ENCODE data around the gene TMEM212.

Gene TMEM212

GRCh38 chr3:171879472-171879871, 36.3 kb downstream of the TMEM212 start:
- Histone ChIP-seq H3K36me3 (no peaks in the 10 kb centered on the region), H3K27me3 (no peaks in the 10 kb centered on the region), H3K27ac (no peak overlapping the region), H3K9me3 (no peaks in the 10 kb centered on the region), H3K4me1 (peaks cover 0 to 47% (median 27%) of the 10 kb centered on the region in 4 donors), H3K4me3 (no peak overlapping the region)
- intact Hi-C loops (cut with DNase I; ENCODE audit: low total_unique reads): no loop called here
- TF ChIP-seq, protein P1, sequence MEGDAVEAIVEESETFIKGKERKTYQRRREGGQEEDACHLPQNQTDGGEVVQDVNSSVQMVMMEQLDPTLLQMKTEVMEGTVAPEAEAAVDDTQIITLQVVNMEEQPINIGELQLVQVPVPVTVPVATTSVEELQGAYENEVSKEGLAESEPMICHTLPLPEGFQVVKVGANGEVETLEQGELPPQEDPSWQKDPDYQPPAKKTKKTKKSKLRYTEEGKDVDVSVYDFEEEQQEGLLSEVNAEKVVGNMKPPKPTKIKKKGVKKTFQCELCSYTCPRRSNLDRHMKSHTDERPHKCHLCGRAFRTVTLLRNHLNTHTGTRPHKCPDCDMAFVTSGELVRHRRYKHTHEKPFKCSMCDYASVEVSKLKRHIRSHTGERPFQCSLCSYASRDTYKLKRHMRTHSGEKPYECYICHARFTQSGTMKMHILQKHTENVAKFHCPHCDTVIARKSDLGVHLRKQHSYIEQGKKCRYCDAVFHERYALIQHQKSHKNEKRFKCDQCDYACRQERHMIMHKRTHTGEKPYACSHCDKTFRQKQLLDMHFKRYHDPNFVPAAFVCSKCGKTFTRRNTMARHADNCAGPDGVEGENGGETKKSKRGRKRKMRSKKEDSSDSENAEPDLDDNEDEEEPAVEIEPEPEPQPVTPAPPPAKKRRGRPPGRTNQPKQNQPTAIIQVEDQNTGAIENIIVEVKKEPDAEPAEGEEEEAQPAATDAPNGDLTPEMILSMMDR (IDR thresholded peaks at IDR 0.05): no peak
- no peak for DNase-seq

DNA sequence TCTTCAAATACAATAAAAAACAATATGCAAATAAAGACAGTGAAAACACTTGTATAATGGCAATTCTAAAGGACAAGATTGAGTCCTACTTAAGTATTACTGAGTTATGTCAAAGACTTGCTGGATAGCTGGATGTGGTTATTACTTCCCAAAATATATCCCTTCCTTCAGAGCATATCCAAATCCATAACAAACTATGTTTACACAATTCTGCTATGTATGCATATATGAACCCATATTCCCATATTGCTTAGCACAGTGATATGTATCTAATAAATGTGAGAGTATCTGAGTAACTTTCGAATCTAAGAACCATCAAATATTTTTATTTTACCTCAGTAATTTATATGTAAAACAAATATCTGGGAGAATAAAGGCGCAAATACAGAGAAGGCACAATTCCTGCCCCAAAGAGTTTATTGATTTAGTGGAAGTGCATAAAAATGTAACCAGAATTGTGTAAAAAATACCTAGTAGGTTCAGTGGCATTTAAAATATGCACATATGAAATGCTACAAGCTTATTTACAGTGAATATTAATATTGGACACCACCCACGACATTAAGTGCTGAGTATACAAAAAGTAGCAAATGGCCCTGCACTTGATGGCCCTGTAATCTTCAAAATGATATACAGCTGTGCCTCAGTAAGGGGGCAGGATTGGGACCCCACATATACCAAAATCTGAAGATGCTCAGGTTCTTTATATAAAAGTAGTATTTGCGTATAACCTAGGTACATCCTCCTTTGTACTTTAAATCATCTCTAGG, 37.1 kb downstream of the TMEM212 start:
- TF ChIP-seq, protein P1 (IDR thresholded peaks at IDR 0.05): no peak
- no peak overlapping the region for H3K4me3 ChIP-seq
- H3K27me3 ChIP-seq: no peaks in the 10 kb centered on the region
- peaks cover 0 to 39% (median 20%) of the 10 kb centered on the region in 4 donors for H3K4me1 ChIP-seq
- no peak for DNase-seq
- intact Hi-C loops (cut with DNase I; ENCODE audit: low total_unique reads): no loop called here
- no peaks in the 10 kb centered on the region for H3K36me3 ChIP-seq
- no peak overlapping the region for H3K27ac ChIP-seq
- H3K9me3 ChIP-seq: no peaks in the 10 kb centered on the region

GRCh38 chr3:171881251-171881650, 38.1 kb downstream of the TMEM212 start:
- intact Hi-C loops (cut with DNase I; ENCODE audit: low total_unique reads): no loop called here
- no peaks in the 10 kb centered on the region for H3K27me3 ChIP-seq
- DNase-seq: no peak

DNA sequence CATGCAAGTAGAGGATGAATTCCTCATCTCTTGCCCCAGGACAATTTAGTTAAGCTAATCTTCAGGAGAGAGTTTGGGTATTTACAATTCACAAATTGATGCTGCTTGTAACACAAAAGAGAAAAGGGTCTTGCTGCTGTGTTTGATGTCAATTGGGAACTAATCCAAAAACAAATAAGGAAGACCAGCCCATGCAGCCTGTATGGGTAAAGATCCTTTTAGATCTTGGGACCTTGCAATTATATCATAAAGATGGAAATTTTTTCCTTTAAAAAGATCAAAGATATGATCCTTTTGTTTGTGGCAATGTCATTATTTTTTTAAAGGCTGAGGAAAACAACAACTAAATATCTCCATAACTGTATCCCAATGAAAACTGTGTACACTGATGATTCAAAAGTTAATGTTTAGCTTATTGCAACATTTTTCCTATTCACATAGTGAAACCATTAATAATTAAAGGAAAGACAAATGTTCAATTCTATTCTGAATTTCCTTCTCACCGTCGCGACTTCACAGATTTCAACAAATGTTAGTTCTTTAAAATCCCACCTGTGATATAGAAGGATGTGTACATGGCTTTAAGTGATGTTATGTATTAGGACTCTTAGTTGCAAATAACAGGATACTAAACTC, 40.2 kb downstream of the TMEM212 start:
- Histone ChIP-seq H3K4me1 (peaks cover 0 to 8% (median 4%) of the 10 kb centered on the region in 4 donors), H3K4me3 (no peak overlapping the region), H3K36me3 (no peaks in the 10 kb centered on the region), H3K27ac (no peak overlapping the region), H3K9me3 (no peaks in the 10 kb centered on the region), H3K27me3 (no peaks in the 10 kb centered on the region)
- TF ChIP-seq, protein P1 (IDR thresholded peaks at IDR 0.05): no peak
- DNase-seq: no peak
- intact Hi-C loops (cut with DNase I; ENCODE audit: low total_unique reads): no loop called here

More at GRCh38 chr3:171881251-171881650, 38.1 kb downstream of the TMEM212 start:
- Histone ChIP-seq H3K27ac (no peak overlapping the region), H3K36me3 (no peaks in the 10 kb centered on the region), H3K9me3 (no peaks in the 10 kb centered on the region), H3K4me1 (peaks cover 0 to 30% (median 17%) of the 10 kb centered on the region in 4 donors), H3K4me3 (no peak overlapping the region)
- TF ChIP-seq, protein P1 (IDR thresholded peaks at IDR 0.05): no peak

DNA sequence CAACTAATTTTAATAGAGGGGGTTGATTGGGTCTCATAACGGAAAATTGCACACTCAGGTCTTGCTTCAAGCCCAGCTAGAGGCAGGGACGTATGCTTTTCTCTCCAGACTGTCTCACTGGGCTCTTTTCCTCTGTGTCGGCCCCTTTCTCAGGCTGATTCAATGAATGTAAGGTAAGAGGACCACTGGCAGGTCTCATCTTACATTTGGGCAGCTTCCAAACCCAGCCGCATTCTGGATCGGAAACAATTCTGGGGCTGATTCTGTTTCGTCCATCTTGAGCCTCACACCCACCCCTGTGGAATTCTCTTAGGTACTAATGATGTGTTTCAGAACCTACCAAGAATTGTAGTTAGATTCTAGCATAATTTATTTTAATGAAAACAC, 40.7 kb downstream of the TMEM212 start:
- Histone ChIP-seq H3K9me3 (no peaks in the 10 kb centered on the region), H3K36me3 (no peaks in the 10 kb centered on the region), H3K4me1 (peaks cover 0 to 3% (median under 1%) of the 10 kb centered on the region in 4 donors), H3K27me3 (no peaks in the 10 kb centered on the region), H3K27ac (no peak overlapping the region), H3K4me3 (no peak overlapping the region)
- intact Hi-C loops (cut with DNase I; ENCODE audit: low total_unique reads): no loop called here
- TF ChIP-seq, protein P1 (IDR thresholded peaks at IDR 0.05): no peak
- no peak for DNase-seq

All from tibial artery (tissue), 4 donors.